H9 (cell line): ENCODE results near the gene HOMER1. TPM values are rescaled to one million over a fixed set of nuclear protein-coding genes. Genes with fewer than 3 reads are reported as not detected.

Source experiments
- DNase-seq: peaks from one replicate; pipeline ENCODE4 v3.0.0-alpha.2; 2017
- H2AFZ ChIP-seq: one replicate; pipeline ENCODE4 v1.6.1; 2013; ENCODE audit warnings: mild to moderate bottlenecking, low read length, control low read depth, moderate library complexity
- H2AK5ac ChIP-seq: 2 replicates; pipeline ENCODE4 v1.6.1; 2013; ENCODE audit warnings: low read length, control low read depth, mixed read lengths; ENCODE audit not compliant: insufficient read length
- H2BK120ac ChIP-seq: one replicate; pipeline ENCODE4 v1.6.1; 2013; ENCODE audit warnings: low read depth, mild to moderate bottlenecking, low read length, control low read depth, inconsistent platforms; ENCODE audit not compliant: poor library complexity, severe bottlenecking
- H2BK12ac ChIP-seq: 2 replicates; pipeline ENCODE4 v1.6.1; 2013; ENCODE audit warnings: low read length, control low read depth, mixed read lengths, low read depth; ENCODE audit not compliant: insufficient read length
- H2BK15ac ChIP-seq: 2 replicates; pipeline ENCODE4 v1.6.1; 2013; ENCODE audit warnings: low read depth, low read length, control low read depth
- H2BK20ac ChIP-seq: one replicate; pipeline ENCODE4 v1.6.1; 2013; ENCODE audit warnings: low read depth, mild to moderate bottlenecking, low read length, control low read depth, inconsistent platforms; ENCODE audit not compliant: poor library complexity, severe bottlenecking
- H2BK5ac ChIP-seq: 2 replicates; pipeline ENCODE4 v1.6.1; 2013; ENCODE audit warnings: low read length, control low read depth, mixed read lengths; ENCODE audit not compliant: insufficient read length
- H3K14ac ChIP-seq: 2 replicates; pipeline ENCODE4 v1.6.1; 2013; ENCODE audit warnings: low read length, control low read depth; ENCODE audit not compliant: insufficient read depth
- H3K18ac ChIP-seq: 2 replicates; pipeline ENCODE4 v1.6.1; 2013; ENCODE audit warnings: low read depth, mild to moderate bottlenecking, mixed read lengths, low read length, control low read depth; ENCODE audit not compliant: insufficient read length
- H3K23ac ChIP-seq: 2 replicates; pipeline ENCODE4 v1.6.1; 2013; ENCODE audit warnings: low read length, control low read depth, mixed read lengths, low read depth; ENCODE audit not compliant: insufficient read length
- H3K23me2 ChIP-seq: 2 replicates; pipeline ENCODE4 v1.6.1; 2013; ENCODE audit warnings: low read depth, mild to moderate bottlenecking, mixed read lengths, low read length, control low read depth; ENCODE audit not compliant: insufficient read length, poor library complexity, severe bottlenecking
- H3K27ac ChIP-seq: 2 replicates; pipeline ENCODE4 v1.5.1; 2013; ENCODE audit warnings: low read length, control low read depth, mixed read lengths, low read depth; ENCODE audit not compliant: insufficient read length
- H3K27me3 ChIP-seq: 2 replicates; pipeline ENCODE4 v1.6.1; 2013; ENCODE audit warnings: low read length, control low read depth, inconsistent platforms; ENCODE audit not compliant: insufficient read depth
- H3K4ac ChIP-seq: 2 replicates; pipeline ENCODE4 v1.6.1; 2013; ENCODE audit warnings: low read depth, mild to moderate bottlenecking, control low read depth, inconsistent platforms, low read length, moderate library complexity
- H3K4me1 ChIP-seq: 2 replicates; pipeline ENCODE4 v1.6.1; 2013; ENCODE audit warnings: low read length, control low read depth, inconsistent platforms; ENCODE audit not compliant: insufficient read depth
- H3K4me2 ChIP-seq: 2 replicates; pipeline ENCODE4 v1.6.1; 2013; ENCODE audit warnings: low read length, control low read depth, mixed read lengths; ENCODE audit not compliant: insufficient read length, insufficient read depth
- H3K56ac ChIP-seq: 2 replicates; pipeline ENCODE4 v1.6.1; 2013; ENCODE audit warnings: low read depth, mild to moderate bottlenecking, mixed read lengths, low read length, control low read depth; ENCODE audit not compliant: insufficient read length
- H3K79me1 ChIP-seq: 2 replicates; pipeline ENCODE4 v1.6.1; 2013; ENCODE audit warnings: low read depth, mild to moderate bottlenecking, moderate library complexity, low read length, control low read depth, inconsistent platforms; ENCODE audit not compliant: insufficient read depth, poor library complexity, severe bottlenecking
- H3K79me2 ChIP-seq: 2 replicates; pipeline ENCODE4 v1.6.1; 2013; ENCODE audit warnings: low read length, control low read depth, inconsistent platforms; ENCODE audit not compliant: insufficient read depth
- H3K9ac ChIP-seq: 2 replicates; pipeline ENCODE4 v1.6.1; 2013; ENCODE audit warnings: low read length, control low read depth, mixed read lengths; ENCODE audit not compliant: insufficient read length; ENCODE audit errors: extremely low read depth
- H3K9me3 ChIP-seq: one replicate; pipeline ENCODE4 v1.6.1; 2013; ENCODE audit warnings: low read depth, low read length, inconsistent platforms; ENCODE audit not compliant: control insufficient read depth
- H3T11ph ChIP-seq: one replicate; pipeline ENCODE4 v1.6.1; 2013; ENCODE audit warnings: mild to moderate bottlenecking, low read length, control low read depth, inconsistent platforms
- H4K20me1 ChIP-seq: one replicate; pipeline ENCODE4 v1.6.1; 2013; ENCODE audit not compliant: control insufficient read depth, insufficient read length, insufficient read depth
- H4K5ac ChIP-seq: 2 replicates; pipeline ENCODE4 v1.6.1; 2013; ENCODE audit warnings: low read depth, mild to moderate bottlenecking, mixed read lengths, low read length, control low read depth; ENCODE audit not compliant: insufficient read length
- H4K8ac ChIP-seq: replicated peaks from 2 replicates; pipeline ENCODE4 v1.6.1; 2013; ENCODE audit warnings: low read length, control low read depth, mixed read lengths, low read depth; ENCODE audit not compliant: insufficient read length
- H4K91ac ChIP-seq: 2 replicates; pipeline ENCODE4 v1.6.1; 2013; ENCODE audit warnings: low read depth, mild to moderate bottlenecking, moderate library complexity, mixed read lengths, low read length, control low read depth; ENCODE audit not compliant: insufficient read length
- H3K27ac Mint-ChIP-seq, 3 experiments: 2 replicates in 2 of 3; 3 replicates in 1 of 3; pipeline ENCODE4 v1.8.0; 2020 to 2021; ENCODE audit warnings: mixed read lengths in 3 of 3, mild to moderate bottlenecking in 1 of 3, moderate library complexity in 1 of 3
- H3K27me3 Mint-ChIP-seq: 2 replicates; pipeline ENCODE4 v1.8.0; 2021; ENCODE audit warnings: low read depth, mild to moderate bottlenecking, moderate library complexity, mixed read lengths
- H3K36me3 Mint-ChIP-seq, 3 experiments: 2 replicates in 2 of 3; 3 replicates in 1 of 3; pipeline ENCODE4 v1.8.0; 2020 to 2021; ENCODE audit warnings: low read depth in 3 of 3, mixed read lengths in 3 of 3; ENCODE audit not compliant: insufficient read depth in 1 of 3
- H3K4me1 Mint-ChIP-seq, 2 experiments: 2 replicates each; pipeline ENCODE4 v1.8.0; 2020; ENCODE audit warnings: mixed read lengths in 2 of 2
- H3K4me3 Mint-ChIP-seq, 2 experiments: 2 replicates in 1 of 2; 3 replicates in 1 of 2; pipeline ENCODE4 v1.8.0; 2020 to 2021; ENCODE audit warnings: mild to moderate bottlenecking in 2 of 2, mixed read lengths in 2 of 2, moderate library complexity in 1 of 2
- H3K9me3 Mint-ChIP-seq, 2 experiments: 2 replicates in 1 of 2; 3 replicates in 1 of 2; pipeline ENCODE4 v1.8.0; 2020; ENCODE audit warnings: mild to moderate bottlenecking in 2 of 2, mixed read lengths in 2 of 2, moderate library complexity in 1 of 2
- WGBS: extraction: QIAGEN DNeasy Blood & Tissue Kit; methylation state at CpG from one replicate; pipeline ENCODE4 v1.1.7; 2013; ENCODE audit warnings: missing lambda C conversion rate, low lambda C conversion rate, mixed read lengths; ENCODE audit not compliant: insufficient read length; ENCODE audit errors: extremely low coverage; 5-methylcytosine and 5-hydroxymethylcytosine counted together
- total RNA-seq: library from RNA; stranded (reverse); gene quantifications from 2 replicates; pipeline ENCODE4 v1.2.1, GENCODE V29; 2021
- TF ChIP-seq, protein P1 (sequence below): fragments of 200-600 bp; sonication (generic); conservative IDR thresholded peaks from 3 replicates; pipeline ENCODE4 v1.8.0; 2021; ENCODE audit warnings: antibody characterized with exemption, mild to moderate bottlenecking

Gene HOMER1
- total RNA-seq, 1 experiment from 2014 or later: 39.5 TPM

DNA sequence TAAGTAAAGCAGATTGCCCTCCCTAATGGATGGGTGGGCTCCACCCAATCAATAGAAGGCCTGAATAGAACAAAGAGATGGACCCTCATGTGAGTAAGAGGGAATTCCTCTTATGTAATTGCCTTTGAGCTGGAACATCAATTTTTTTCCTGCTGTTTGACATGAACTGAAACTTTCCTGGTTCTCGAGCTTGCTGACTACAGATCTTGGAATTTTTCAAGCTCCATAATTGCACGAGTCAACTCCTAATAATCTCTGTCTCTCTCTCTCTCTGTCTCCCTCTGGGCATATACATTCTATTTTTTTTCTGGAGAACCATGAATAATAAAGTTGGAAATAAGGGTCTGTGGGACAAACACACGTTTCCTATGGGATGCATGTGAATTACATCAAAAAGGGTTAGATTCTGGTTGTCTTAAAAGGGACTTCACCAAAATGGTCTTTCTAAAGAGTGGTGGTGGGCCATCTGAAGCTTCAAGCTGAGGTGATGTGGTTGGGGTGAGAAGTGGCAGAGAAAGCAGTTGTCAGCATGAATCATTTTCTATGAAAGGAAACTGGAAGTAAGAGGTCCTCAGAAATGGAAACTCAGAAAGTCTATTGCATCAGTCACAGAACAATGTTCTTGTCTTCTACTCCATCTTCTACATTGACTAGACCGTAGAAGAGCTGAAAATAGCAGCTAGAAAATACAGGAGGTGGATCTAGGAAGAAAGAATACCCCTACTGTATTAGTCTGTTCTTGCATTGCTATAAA is 47.0 kb upstream of the HOMER1 start:
- no peaks in the 10 kb centered on the region for H3K23me2 ChIP-seq
- no peak overlapping the region; a peak in 1 of 7 replicates for H3K27ac Mint-ChIP-seq
- WGBS: no CpG with 5 or more reads among the region's 4 CpGs
- H2BK5ac ChIP-seq: no peak overlapping the region
- H3K18ac ChIP-seq: no peak overlapping the region
- H3K14ac ChIP-seq: no peak overlapping the region
- H3K79me2 ChIP-seq: no peaks in the 10 kb centered on the region
- no peaks in the 10 kb centered on the region for H3K9me3 Mint-ChIP-seq
- no peaks in the 10 kb centered on the region for H3K9me3 ChIP-seq
- no peak overlapping the region for H3K4me3 Mint-ChIP-seq
- H3K9ac ChIP-seq: no peak overlapping the region
- no peak overlapping the region for H4K8ac ChIP-seq
- H3K79me1 ChIP-seq: no peaks in the 10 kb centered on the region
- no peak for DNase-seq
- TF ChIP-seq, protein P1, sequence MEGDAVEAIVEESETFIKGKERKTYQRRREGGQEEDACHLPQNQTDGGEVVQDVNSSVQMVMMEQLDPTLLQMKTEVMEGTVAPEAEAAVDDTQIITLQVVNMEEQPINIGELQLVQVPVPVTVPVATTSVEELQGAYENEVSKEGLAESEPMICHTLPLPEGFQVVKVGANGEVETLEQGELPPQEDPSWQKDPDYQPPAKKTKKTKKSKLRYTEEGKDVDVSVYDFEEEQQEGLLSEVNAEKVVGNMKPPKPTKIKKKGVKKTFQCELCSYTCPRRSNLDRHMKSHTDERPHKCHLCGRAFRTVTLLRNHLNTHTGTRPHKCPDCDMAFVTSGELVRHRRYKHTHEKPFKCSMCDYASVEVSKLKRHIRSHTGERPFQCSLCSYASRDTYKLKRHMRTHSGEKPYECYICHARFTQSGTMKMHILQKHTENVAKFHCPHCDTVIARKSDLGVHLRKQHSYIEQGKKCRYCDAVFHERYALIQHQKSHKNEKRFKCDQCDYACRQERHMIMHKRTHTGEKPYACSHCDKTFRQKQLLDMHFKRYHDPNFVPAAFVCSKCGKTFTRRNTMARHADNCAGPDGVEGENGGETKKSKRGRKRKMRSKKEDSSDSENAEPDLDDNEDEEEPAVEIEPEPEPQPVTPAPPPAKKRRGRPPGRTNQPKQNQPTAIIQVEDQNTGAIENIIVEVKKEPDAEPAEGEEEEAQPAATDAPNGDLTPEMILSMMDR: no peak
- no peak overlapping the region for H3K56ac ChIP-seq
- H3K27ac ChIP-seq: no peak overlapping the region
- H2BK12ac ChIP-seq: no peak overlapping the region
- H2BK120ac ChIP-seq: no peak overlapping the region
- no peaks in the 10 kb centered on the region for H3K36me3 Mint-ChIP-seq
- H2AK5ac ChIP-seq: no peak overlapping the region
- peaks cover 20% of the 10 kb centered on the region for H3K27me3 Mint-ChIP-seq
- no peak overlapping the region for H2BK15ac ChIP-seq
- H2BK20ac ChIP-seq: no peak overlapping the region
- H3K4me2 ChIP-seq: no peak overlapping the region
- H4K91ac ChIP-seq: no peak overlapping the region
- no peak overlapping the region for H3T11ph ChIP-seq
- H4K20me1 ChIP-seq: no peaks in the 10 kb centered on the region
- no peaks in the 10 kb centered on the region for H3K27me3 ChIP-seq
- no peak overlapping the region for H2AFZ ChIP-seq
- H3K4ac ChIP-seq: no peak overlapping the region
- H3K4me1 Mint-ChIP-seq: peaks cover 33 to 42% of the 10 kb centered on the region in 2 experiments
- no peaks in the 10 kb centered on the region for H3K4me1 ChIP-seq
- H4K5ac ChIP-seq: no peak overlapping the region
- no peak overlapping the region for H3K23ac ChIP-seq
